ENCODE measurements around the gene MEIS1.

MEIS1 gene

GRCh38 chr2:66536997-66537396, 102.1 kb downstream of the MEIS1 start:
- Histone ChIP-seq H3K4me3 (ENCODE audit: low read length) (no peak overlapping the region), H3K9me3 (ENCODE audit: control insufficient read depth, insufficient read depth, low read length) (no peaks in the 10 kb centered on the region), H3K4me2 (ENCODE audit: low read length) (no peak overlapping the region), H3K27ac (ENCODE audit: low read depth, low read length) (no peak overlapping the region), H3K27me3 (ENCODE audit: control insufficient read depth, low read length) (no peaks in the 10 kb centered on the region), H3K9me2 (replicated peaks; ENCODE audit: control insufficient read depth, low read length) (no peaks in the 10 kb centered on the region), H3K79me2 (ENCODE audit: control insufficient read depth, low read length) (no peaks in the 10 kb centered on the region), H3K36me3 (ENCODE audit: control insufficient read depth, low read length) (no peaks in the 10 kb centered on the region), H3K4me1 (ENCODE audit: control insufficient read depth, low read length) (no peaks in the 10 kb centered on the region), H3F3A (ENCODE audit: control insufficient read depth, insufficient read depth) (no peaks in the 10 kb centered on the region), H4K20me1 (ENCODE audit: control insufficient read depth, insufficient read depth, low read depth, low read length) (no peaks in the 10 kb centered on the region)
- no peak for TF ChIP-seq CTCF (IDR thresholded peaks at IDR 0.05; ENCODE audit: low read depth, low read length, poor library complexity, severe bottlenecking)
- no peak for TF ChIP-seq EZH2phosphoT487 (IDR thresholded peaks at IDR 0.05; ENCODE audit: borderline replicate concordance, low read length)

- Histone ChIP-seq H3K36me3 (ENCODE audit: control insufficient read depth, low read length) (no peaks in the 10 kb centered on the region), H3K4me3 (ENCODE audit: low read length) (no peak overlapping the region), H3K79me2 (ENCODE audit: control insufficient read depth, low read length) (no peaks in the 10 kb centered on the region), H3K4me1 (ENCODE audit: control insufficient read depth, low read length) (no peaks in the 10 kb centered on the region), H3F3A (ENCODE audit: control insufficient read depth, insufficient read depth) (no peaks in the 10 kb centered on the region), H3K27ac (ENCODE audit: low read depth, low read length) (no peak overlapping the region), H3K4me2 (ENCODE audit: low read length) (no peak overlapping the region), H4K20me1 (ENCODE audit: control insufficient read depth, insufficient read depth, low read depth, low read length) (no peaks in the 10 kb centered on the region), H3K9me3 (ENCODE audit: control insufficient read depth, insufficient read depth, low read length) (no peaks in the 10 kb centered on the region), H3K27me3 (ENCODE audit: control insufficient read depth, low read length) (no peaks in the 10 kb centered on the region), H3K9me2 (replicated peaks; ENCODE audit: control insufficient read depth, low read length) (no peaks in the 10 kb centered on the region)
- TF ChIP-seq EZH2phosphoT487 (IDR thresholded peaks at IDR 0.05; ENCODE audit: borderline replicate concordance, low read length) (no peak), CTCF (IDR thresholded peaks at IDR 0.05; ENCODE audit: low read depth, low read length, poor library complexity, severe bottlenecking) (no peak)
Observed at GRCh38 chr2:66538291-66538690, 103.4 kb downstream of the MEIS1 start.

GRCh38 chr2:66539452-66539851, 104.5 kb downstream of the MEIS1 start:
- TF ChIP-seq CTCF (IDR thresholded peaks at IDR 0.05; ENCODE audit: low read depth, low read length, poor library complexity, severe bottlenecking) (no peak), EZH2phosphoT487 (IDR thresholded peaks at IDR 0.05; ENCODE audit: borderline replicate concordance, low read length) (no peak)
- Histone ChIP-seq H3K4me1 (ENCODE audit: control insufficient read depth, low read length) (no peaks in the 10 kb centered on the region), H3K4me3 (ENCODE audit: low read length) (no peak overlapping the region), H3F3A (ENCODE audit: control insufficient read depth, insufficient read depth) (no peaks in the 10 kb centered on the region), H3K79me2 (ENCODE audit: control insufficient read depth, low read length) (no peaks in the 10 kb centered on the region), H3K27me3 (ENCODE audit: control insufficient read depth, low read length) (no peaks in the 10 kb centered on the region), H4K20me1 (ENCODE audit: control insufficient read depth, insufficient read depth, low read depth, low read length) (no peaks in the 10 kb centered on the region), H3K4me2 (ENCODE audit: low read length) (no peak overlapping the region), H3K9me2 (replicated peaks; ENCODE audit: control insufficient read depth, low read length) (no peaks in the 10 kb centered on the region), H3K9me3 (ENCODE audit: control insufficient read depth, insufficient read depth, low read length) (no peaks in the 10 kb centered on the region), H3K36me3 (ENCODE audit: control insufficient read depth, low read length) (no peaks in the 10 kb centered on the region), H3K27ac (ENCODE audit: low read depth, low read length) (no peak overlapping the region)

GRCh38 chr2:66541646-66542045, 106.7 kb downstream of the MEIS1 start:
- TF ChIP-seq EZH2phosphoT487 (IDR thresholded peaks at IDR 0.05; ENCODE audit: borderline replicate concordance, low read length) (no peak), CTCF (IDR thresholded peaks at IDR 0.05; ENCODE audit: low read depth, low read length, poor library complexity, severe bottlenecking) (no peak)
- no peaks in the 10 kb centered on the region for H3F3A ChIP-seq (ENCODE audit: control insufficient read depth, insufficient read depth)
- no peaks in the 10 kb centered on the region for H4K20me1 ChIP-seq (ENCODE audit: control insufficient read depth, insufficient read depth, low read depth, low read length)
- H3K4me1 ChIP-seq (ENCODE audit: control insufficient read depth, low read length): no peaks in the 10 kb centered on the region
- H3K9me2 ChIP-seq (replicated peaks; ENCODE audit: control insufficient read depth, low read length): no peaks in the 10 kb centered on the region
- no peaks in the 10 kb centered on the region for H3K79me2 ChIP-seq (ENCODE audit: control insufficient read depth, low read length)
- H3K4me3 ChIP-seq (ENCODE audit: low read length): no peak overlapping the region
- H3K9me3 ChIP-seq (ENCODE audit: control insufficient read depth, insufficient read depth, low read length): no peaks in the 10 kb centered on the region
- no peaks in the 10 kb centered on the region for H3K27me3 ChIP-seq (ENCODE audit: control insufficient read depth, low read length)
- no peaks in the 10 kb centered on the region for H3K36me3 ChIP-seq (ENCODE audit: control insufficient read depth, low read length)
- H3K4me2 ChIP-seq (ENCODE audit: low read length): no peak overlapping the region
- H3K27ac ChIP-seq (ENCODE audit: low read depth, low read length): no peak overlapping the region
